Activated CD4-positive, alpha-beta T cell treated with anti-CD3 and anti-CD28 coated beads, Interleukin-2, Interleukin-4, amounts not matched to agents 100 ng/mL and 50 ng/mL, durations not matched to agents 16 hours and 8 hours (primary cell): ENCODE measurements around the gene ZNF683.
"Not testable (repeated sequence)": the region's sequence is repeated elsewhere in the genome, so short reads cannot be mapped to it uniquely, and the experiment has no call there.

Source experiments
- DNase-seq: peaks from one replicate; pipeline ENCODE4 v3.0.0-alpha.2; 2020; ENCODE audit warnings: low spot score

The ZNF683 gene

DNA sequence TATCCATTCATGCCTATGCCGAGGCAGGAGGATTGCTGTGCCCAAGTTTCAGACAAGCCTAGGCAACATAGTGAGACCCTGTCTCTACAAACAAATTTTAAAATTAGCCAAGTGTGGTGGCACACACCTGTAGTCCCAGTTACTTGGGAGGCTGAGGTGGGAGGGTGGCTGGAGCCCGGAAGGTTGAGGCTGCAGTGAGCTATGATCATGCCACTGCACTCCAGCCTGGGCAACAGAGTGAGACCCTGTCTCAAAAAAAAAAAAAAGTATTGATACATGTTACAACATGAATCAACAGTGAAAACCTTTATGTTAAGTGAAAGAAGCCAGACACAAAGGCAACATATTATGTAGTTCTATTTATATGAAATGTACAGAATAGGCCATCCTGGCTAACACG, 12.5 kb upstream of the ZNF683 start:
- DNase-seq, result not testable (repeated sequence)

DNA sequence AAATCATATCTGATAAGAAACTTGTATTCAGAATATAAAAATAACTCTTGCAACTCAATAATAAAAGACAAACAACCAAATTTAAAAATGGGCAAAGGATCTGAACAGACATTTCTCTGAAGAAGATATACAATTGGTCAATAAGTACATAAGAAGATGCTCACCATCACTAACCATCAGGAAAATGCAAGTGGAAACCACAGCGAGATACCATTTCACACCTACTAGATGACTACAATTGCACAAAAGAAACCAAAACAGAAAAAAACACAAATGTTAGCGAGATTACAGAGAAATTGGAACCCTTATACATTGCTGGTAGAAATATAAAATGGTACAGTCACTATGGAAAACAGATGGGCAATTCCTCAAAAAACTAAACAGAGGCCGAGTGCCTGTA, 11.5 kb upstream of the ZNF683 start:
- DNase-seq, result no peak

DNA sequence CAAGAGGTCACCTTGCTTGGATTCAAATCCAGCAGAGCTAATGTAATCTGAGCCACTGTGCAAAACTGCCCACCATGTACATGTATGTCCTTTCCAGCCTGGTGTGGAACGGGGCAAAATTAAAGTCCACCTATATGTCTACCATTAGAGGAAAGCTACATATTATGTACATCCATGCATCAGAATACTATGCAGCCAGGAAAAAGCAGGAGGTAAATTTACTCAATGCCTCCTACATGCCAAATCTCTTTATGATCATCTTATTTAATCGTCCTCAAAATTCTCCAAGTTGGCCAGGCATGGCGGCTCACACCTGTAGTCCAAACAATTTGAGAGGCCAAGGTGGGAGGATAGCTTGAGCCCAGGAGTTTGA, 6.3 kb upstream of the ZNF683 start:
- no peak for DNase-seq

DNA sequence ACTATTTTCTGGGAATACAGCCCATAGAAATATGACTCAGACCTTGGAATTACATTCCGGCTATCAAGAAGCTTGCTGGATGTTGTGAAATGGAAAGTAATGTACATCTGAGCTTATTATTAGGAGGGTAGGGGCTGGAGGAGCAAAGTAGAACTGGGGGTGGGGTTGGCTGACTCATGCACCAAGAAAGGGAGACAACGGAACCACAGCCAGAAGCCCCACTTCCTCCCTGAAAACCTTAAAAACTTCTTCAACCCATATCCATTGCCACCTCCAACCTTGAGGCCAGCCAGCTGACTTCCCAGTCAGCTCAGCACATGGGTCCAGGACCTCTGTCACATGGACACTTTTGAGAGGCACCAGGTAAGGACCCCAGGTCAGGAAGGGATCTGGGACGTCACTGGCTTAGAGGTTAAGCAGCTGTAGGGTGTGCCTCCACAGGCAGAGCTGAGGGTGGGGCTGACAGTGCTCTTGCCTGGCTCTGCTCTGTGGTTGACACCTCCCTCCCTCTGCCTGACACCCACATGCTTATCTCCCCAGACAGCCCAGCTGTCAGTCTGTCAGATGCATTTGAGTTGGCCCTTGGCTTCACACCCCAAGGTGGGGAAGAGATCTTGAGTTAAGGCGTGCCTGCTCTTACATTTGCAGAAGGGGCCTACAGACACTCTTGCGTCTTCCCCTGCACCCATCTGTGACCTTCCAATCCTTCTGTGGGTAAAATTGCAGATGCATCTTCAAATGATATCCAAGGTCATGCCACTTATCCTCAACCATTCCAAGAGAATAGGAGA, 5.7 kb upstream of the ZNF683 start:
- peak; percentile 86 for DNase-seq

DNA sequence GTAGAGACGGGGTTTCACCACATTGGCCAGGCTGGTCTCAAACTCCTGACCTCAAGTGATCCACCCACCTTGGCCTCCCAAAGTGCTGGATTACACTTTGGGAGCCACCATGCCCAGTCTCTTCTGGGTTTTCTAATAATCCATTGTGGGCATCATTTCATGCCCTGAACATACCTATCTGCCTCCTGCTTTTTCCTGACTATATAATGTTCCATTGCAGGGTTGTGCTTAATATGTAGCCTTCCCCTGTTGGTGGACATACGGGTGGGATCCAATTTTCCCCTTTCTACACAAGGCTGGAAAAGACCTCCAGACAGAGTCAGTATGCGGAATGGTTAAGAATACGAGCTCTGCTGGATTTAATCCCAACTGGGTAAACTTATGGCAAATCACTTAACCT, 3.5 kb upstream of the ZNF683 start:
- no peak for DNase-seq

DNA sequence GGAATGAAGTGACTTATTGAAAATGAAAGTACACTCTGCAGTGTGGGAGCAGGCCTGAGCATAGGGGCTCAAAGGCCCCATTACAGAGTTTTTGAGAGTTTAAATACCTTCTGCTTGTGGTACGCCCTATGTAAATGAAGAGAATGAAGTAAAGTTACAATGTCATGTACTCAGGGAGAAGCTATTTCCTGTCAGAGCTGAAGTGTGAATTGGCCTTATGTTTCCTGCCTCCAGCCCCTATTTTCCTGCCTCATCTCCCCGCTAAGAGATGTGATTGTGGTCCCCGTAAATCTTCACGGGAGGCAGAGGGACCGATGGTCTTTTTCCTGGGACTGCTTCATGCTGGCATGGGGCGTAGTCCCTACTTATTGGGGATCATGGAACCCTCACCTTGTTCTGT, 2.5 kb upstream of the ZNF683 start:
- no peak for DNase-seq

DNA sequence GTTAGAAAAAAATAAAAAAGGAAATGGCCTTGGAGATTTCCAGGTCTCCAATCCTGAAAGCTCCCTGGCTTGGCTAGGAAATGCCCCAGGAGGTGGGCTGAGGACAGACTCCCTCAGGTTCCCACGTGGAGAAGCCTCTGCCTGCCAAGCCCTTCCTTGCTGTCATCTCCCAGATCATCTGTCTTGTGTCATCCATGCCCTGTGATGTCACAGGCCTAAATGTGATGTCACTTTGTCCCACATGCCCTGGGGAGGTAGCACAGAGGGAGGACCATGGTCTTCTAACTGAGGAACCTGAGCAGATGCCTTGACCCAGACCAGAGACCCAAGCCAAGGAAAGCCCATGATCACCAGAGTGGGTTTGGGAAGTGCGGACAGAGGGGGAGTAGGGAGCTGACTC, 1.8 kb upstream of the ZNF683 start:
- not testable (repeated sequence) for DNase-seq

DNA sequence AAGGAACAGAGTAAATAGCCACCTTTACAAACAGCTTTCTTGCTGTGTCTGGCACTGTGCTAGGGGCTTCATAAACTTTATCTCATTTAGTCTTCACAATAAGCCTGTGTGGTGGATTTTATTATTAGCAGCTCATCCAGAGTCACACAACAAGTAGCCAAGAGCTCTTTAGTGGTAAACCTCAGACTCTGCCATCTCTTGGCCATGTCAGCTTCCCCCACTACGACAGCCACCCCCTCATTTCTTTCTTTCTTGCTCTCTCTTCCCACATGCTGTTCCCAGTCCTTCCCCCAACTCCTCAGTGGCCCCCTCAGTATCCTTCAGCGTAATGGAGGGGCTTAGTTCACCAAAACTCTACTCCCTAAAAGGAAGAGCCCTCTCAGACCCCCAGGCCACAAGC, 1.2 kb upstream of the ZNF683 start:
- DNase-seq, result no peak

DNA sequence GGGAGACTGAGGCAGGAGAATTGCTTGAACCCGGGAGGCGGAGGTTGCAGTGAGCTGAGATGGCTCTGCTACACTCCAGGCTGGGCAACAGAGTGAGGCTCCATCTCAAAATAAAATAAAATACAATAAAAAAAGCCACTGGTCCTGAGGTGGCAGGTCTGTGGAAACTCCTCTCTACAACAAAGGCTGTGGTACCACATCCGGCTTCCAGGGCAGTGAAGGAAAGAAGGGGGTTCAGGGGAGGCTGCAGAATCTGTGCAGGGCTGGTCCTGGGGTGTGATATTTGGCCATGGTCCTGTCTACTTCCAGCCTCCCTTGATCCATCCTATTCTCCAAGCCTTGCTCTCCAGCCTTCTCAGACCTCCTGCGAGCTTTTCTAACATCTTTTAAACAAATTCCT, 731 bp upstream of the ZNF683 start:
- DNase-seq, result peak; percentile 24

DNA sequence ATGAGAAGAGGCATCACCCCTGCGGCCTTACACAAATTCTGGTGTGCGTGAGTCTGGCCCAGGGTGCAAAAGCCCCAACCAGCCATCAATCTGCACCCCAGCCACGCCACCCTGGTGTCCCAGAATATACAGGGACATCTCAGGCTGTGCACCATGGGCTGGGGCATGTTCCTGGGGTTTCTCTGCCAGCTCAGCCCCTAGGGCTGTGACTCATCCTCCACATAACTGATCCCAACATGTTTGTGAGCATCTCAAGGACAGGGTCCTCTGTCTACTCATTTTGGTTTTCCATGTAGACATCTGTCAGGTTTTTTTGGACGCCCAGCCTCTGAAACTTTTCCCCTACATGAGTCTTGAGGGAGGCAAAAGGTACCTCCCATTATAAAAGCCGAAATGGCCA, 511 bp downstream of the ZNF683 start:
- no peak for DNase-seq

DNA sequence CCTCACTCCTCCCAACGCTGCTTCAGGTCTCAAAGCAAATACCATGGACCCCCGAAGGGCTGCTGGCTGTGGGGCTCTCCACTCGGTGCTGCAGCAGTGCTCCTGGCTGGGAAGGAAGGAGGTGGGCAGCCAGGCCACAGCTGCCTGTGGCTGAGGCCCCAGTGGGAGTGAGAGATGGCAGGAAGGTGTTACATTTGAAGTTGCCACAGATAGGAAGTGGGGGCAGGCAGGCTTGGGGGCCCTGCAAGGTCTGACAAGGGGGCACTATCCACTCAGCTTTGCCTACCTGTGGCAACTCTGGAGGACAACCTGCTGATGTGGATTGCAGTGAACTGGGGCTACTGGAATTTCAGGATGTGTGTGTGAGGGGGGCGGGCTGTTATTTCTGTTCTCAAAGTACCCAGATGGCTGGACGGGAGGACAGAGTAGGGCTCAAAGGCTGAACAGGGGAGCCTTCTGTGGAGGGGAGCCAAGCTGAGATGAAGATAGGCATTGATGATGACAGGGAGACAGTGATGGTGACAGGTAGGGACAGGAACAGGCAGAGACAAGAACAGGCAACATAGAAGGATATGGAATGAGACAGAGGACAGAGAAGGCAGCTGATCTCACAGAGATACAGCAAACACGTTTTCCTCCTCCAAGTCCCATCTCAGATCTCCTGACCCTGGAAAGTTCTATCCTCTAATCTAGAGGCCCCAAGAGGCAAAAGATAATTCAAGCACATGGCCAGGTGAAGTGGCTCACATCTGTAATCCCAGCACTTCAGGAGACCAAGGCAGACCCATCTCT, 1.8 kb downstream of the ZNF683 start:
- DNase-seq, result no peak

DNA sequence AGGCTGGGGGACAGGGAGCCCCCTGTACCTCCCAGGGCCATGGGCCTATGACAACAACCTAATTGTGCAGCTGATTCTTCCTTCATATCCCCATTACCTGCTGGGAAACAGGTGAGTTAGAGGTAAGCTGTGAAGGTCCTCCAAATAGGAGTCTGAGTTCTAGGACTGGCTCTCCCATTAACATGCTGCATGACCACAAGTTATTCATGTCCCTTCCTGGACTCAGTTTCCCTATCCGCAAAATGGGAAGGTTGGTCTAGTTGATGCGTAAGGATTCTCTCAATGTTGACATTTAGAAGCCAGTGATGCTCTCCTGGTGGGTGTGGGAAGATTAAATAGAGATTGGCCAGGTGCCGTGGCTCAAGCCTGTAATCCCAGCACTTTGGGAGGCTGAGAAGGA, 4.1 kb downstream of the ZNF683 start:
- DNase-seq, result no peak

DNA sequence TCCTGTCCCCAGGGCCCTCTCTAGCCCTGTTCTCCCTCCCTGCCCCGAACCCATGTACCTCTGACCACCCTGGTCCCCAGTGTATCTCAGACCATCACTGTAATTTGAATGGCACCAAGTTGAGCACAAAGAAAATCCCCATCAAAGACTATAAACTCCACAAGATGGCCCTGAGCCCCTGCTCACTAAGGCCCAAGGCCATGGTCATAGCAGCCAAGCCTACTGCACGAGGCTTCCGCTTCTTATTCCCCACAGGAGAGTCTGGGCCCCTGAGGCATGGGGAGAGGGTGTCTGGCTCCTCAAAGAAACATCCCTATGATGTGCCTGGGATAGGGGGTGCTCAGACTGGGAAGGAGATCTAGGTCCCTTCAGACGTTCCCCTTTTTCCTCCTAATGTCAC, 4.5 kb downstream of the ZNF683 start:
- no peak for DNase-seq

DNA sequence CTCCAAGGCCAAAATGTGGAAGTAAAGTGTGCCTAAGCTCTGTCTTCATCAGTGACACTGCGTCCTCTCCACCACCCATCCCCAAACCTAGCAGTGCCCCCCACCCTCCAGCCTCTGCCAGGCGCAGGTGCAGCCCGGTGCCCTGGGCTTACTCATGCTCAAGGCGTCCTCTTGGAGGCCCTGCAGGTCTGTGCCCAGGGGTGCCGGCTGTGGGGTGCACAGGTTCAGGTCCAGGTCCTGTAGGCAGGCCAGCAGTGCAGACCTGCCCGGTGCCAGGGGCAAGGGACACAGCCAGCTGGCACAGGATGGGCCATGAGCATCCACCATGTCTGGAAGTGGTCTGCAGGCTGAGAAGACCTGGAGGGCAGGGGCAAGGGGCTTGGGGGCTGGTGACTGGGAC, 5.1 kb downstream of the ZNF683 start:
- DNase-seq, result no peak

DNA sequence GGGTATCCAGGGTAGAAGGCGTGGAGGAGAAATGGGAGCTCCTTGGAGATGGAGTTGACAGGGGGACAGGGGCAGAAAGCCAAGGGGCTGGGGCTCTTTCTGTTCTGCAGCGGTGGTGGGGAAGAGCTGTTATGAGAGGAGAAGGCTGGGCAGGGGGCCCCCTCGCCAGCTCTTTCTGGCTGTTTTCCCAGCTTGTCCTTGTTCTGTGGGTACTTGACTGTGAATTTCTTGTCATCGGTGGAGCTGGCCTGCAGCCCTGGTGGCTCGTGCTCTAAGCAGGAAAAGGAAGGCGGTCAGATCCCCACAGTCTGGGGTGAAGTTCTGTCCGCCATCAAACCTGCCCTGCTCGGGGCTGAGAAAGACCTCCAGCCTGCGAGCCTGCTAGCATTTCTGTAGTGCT, 7.6 kb downstream of the ZNF683 start:
- DNase-seq, result no peak

DNA sequence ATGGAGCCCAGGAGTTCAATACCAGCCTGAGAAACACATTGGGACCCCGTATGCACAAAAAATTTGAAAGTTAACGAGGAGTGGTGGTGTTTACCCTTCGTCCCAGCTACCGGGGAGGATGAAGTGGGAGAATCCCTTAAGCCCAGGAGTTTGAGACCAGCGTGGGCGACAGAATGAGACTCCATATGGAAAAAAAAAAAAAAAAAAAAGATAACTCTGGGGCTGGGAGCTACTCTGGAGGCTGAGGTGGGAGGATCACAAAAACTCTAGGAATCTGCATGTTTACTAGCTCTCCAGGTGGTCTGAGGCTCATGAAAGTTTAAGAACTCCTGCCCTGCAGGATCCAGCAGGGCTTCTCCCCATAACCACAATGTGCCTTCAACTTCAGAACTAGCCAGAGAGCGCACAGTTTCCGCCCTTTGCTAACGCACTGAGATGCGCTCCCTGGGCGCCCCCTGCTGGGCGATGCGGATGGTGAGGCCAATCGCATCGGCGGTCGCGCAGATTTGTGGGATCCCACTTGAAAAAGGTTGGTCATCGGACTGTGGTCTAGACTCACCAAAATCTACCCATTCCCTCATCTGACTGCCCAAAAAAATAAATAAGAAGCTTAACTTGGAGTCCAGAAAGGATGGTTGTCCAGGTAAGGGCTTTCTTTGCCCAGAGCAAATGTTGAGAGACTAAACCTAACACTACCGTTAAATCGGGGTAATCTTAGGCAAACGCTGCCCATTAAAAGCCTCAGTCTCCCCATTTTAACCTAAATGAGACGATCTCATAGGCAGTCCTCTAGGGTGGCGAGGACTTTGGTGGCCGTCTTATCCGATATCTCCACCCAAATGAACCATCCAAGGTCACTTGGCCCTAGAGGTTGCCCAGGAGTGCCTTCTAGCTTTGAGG, 8.8 kb downstream of the ZNF683 start:
- DNase-seq, result peak; percentile 88

DNA sequence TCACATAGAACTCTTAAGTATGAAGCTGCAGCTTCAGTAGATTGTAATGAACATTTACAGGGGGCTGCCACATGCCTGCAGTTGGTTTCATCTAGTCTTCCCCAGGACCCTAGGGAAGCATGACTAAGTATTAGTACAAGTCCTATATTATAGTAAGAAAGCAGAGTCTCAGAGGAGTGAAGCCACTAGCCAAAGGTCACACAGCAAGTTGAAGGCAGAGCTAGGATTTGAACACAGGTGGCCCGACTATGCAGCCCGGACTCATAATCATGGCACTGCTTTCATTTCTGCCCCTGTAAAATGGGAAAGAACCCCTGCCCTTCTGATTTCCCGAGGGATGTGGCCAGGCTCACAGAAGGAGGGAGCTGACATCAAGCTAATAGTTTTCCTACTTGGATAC, 10.2 kb downstream of the ZNF683 start:
- no peak for DNase-seq

DNA sequence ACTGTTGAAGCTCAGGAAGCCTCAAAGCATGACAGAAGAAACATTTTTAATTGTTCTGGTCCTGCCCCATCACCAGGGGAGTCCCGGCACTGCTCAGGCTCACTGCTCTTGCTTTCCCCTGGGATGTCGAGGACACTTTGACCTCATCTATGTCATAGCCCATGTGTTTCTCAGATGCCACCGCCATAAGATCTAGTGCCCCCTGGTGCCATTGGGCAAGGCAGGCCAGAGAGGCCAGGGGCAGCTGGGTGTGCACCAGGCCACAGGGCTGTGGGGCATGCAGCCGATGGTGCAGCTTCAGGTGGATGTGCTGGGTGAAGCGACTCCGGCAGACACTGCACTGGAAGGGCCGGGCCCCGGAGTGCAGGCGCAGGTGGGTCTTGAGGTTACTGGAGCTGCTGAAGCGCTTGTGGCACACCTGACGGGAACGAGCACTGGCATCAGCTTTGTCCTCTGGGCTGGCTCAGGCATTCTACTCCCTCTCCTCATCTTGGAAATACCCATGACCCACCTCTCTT, 10.9 kb downstream of the ZNF683 start:
- DNase-seq, result no peak

DNA sequence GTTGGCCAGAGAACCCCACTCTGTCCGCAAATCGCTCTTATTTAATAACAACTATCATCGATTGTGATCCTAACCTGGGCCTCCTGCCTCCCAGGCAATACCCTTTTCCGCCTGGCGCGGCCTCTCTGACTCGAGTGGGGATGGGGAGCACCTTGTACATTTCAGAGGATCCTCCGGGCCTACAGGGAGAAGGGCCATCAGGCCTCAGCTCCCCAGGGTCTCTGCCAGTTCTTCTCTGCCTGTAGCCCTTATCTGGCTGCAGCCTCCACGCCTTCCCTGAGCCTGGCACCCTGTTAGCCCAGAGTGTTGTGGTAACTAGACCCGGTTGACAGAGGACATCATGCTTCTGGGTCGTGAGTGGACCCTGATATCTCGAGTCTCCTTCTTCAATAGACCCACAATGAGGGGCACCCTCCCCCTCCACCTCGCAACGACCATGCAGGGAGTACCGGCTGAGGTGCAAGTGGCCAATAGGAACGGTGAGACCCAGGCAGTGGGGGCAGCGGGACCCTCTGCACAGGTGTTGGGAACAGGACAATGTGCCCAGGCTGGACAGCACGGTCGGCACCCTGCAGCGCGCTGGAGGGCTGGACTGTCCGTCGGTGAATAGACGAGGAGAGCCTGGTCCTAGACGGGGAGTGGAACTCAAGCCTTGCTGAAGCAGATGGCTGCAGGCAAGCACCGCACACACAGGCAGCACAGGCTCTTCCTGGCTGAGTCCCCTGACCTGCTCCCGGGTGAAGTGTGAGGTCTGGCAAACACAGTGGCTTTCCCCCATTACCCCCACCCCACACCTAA, 11.5 kb downstream of the ZNF683 start:
- DNase-seq, result no peak

DNA sequence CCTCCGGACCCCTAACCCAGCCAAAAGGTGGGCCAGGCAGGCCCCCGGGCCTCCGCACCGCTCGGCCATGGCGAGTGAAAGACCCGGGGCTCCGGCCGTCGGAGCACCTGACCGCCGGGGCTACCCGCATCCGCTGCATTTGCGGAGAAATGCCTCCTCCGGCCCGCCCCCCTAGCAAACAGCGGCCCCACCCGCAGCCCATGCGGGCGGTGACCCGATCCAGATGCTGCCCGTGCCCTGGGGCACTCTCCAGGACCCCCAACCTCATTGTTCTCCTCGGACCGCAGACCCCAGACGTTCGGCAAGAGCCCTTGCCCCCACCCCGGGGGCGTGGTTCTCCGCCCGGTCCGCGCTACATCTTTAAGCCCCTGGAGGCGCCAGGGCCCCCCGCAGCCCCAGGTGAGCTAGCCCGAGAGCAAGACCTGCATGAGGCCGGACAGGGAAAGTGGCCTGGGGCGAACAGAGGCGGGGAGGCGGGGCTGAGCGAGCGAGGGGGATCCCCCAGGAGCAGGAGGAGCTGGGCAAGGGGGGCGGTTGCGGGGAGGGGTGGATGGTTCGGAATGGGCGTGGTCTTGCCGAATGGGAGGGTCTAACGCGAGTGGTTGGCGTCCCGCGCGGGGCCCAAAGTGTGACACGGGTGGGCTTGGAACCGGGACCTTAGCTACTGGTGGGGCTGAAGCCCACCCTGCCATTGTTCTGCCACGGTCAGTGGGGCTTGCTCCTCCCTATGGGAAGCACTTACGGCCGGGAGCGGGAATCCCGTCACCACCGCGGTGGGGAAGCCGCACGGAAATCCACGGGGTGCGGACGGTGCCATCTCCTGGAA, 12.4 kb downstream of the ZNF683 start:
- no peak for DNase-seq
